ENCODE results near the gene H2AZ2.

H2AZ2 gene

GRCh38 chr7:44883961-44884620 lies 36.2 kb upstream of the H2AZ2 start:
- H3K4me2 ChIP-seq (ENCODE audit: low read length) = peak overlapping the region; percentile 94
- H2BK15ac ChIP-seq (replicated peaks; ENCODE audit: low read depth) = no peak overlapping the region
- H3K4me1 ChIP-seq (ENCODE audit: control insufficient read depth, low read depth, low read length) = peaks cover 16% of the 10 kb centered on the region
- no CpG with 5 or more reads among the region's 24 CpGs for WGBS (ENCODE audit: extremely low coverage, insufficient coverage, low lambda C conversion rate)
- H3K36me3 ChIP-seq (ENCODE audit: control insufficient read depth, insufficient read depth, low read length) = no peaks in the 10 kb centered on the region
- no peak overlapping the region for H2BK5ac ChIP-seq (ENCODE audit: low read length)
- H4K8ac ChIP-seq (ENCODE audit: low read depth, low read length) = no peak overlapping the region
- H3K23ac ChIP-seq (ENCODE audit: low read length) = no peak overlapping the region
- no peak overlapping the region for H2AK5ac ChIP-seq (ENCODE audit: low read length)
- H3K79me1 ChIP-seq (ENCODE audit: low read length) = peaks cover 19% of the 10 kb centered on the region
- peak overlapping the region; percentile 77 for H3K18ac ChIP-seq (ENCODE audit: low read length)
- peak overlapping the region; percentile 85 for H3K4me3 ChIP-seq (ENCODE audit: low read length)
- H3K56ac ChIP-seq (ENCODE audit: low read length) = peak overlapping the region; percentile 93
- peak overlapping the region; percentile 88 for H3K9ac ChIP-seq (ENCODE audit: low read length)
- no peak overlapping the region for H2BK120ac ChIP-seq (ENCODE audit: low read depth, low read length)
- DNase-seq = peak; percentile 21
- H3K79me2 ChIP-seq (ENCODE audit: control insufficient read depth, insufficient read depth, low read length) = peaks cover 34% of the 10 kb centered on the region
- no peak overlapping the region for H3K27ac ChIP-seq (ENCODE audit: low read depth, low read length)
- H4K5ac ChIP-seq (ENCODE audit: low read length) = no peak overlapping the region
- no peaks in the 10 kb centered on the region for H3K27me3 ChIP-seq (ENCODE audit: insufficient read depth, low read length, poor library complexity)
- peak overlapping the region; percentile 73 for H3K4ac ChIP-seq (ENCODE audit: low read depth, low read length)

- H3K9ac ChIP-seq (ENCODE audit: low read length) = peak overlapping the region; percentile 28
- H2BK15ac ChIP-seq (replicated peaks; ENCODE audit: low read depth) = no peak overlapping the region
- H3K4me3 ChIP-seq (ENCODE audit: low read length) = no peak overlapping the region
- no peak overlapping the region for H3K4ac ChIP-seq (ENCODE audit: low read depth, low read length)
- no peak overlapping the region for H2BK5ac ChIP-seq (ENCODE audit: low read length)
- no peaks in the 10 kb centered on the region for H3K36me3 ChIP-seq (ENCODE audit: control insufficient read depth, insufficient read depth, low read length)
- H3K23ac ChIP-seq (ENCODE audit: low read length) = no peak overlapping the region
- H2BK120ac ChIP-seq (ENCODE audit: low read depth, low read length) = no peak overlapping the region
- H3K27me3 ChIP-seq (ENCODE audit: insufficient read depth, low read length, poor library complexity) = no peaks in the 10 kb centered on the region
- no peak overlapping the region for H2AK5ac ChIP-seq (ENCODE audit: low read length)
- no peak overlapping the region for H4K5ac ChIP-seq (ENCODE audit: low read length)
- no peak overlapping the region for H4K8ac ChIP-seq (ENCODE audit: low read depth, low read length)
- H3K18ac ChIP-seq (ENCODE audit: low read length) = no peak overlapping the region
- H3K27ac ChIP-seq (ENCODE audit: low read depth, low read length) = no peak overlapping the region
- peaks cover 19% of the 10 kb centered on the region for H3K79me1 ChIP-seq (ENCODE audit: low read length)
- H3K79me2 ChIP-seq (ENCODE audit: control insufficient read depth, insufficient read depth, low read length) = peaks cover 34% of the 10 kb centered on the region
- WGBS (ENCODE audit: extremely low coverage, insufficient coverage, low lambda C conversion rate) = no CpG with 5 or more reads among the region's 3 CpGs
- no peak for DNase-seq
- H3K4me1 ChIP-seq (ENCODE audit: control insufficient read depth, low read depth, low read length) = peaks cover 16% of the 10 kb centered on the region
- H3K56ac ChIP-seq (ENCODE audit: low read length) = no peak overlapping the region
- H3K4me2 ChIP-seq (ENCODE audit: low read length) = peak overlapping the region; percentile 21
Observed at GRCh38 chr7:44882899-44883298, 35.0 kb upstream of the H2AZ2 start.

GRCh38 chr7:44881610-44882009 lies 33.7 kb upstream of the H2AZ2 start:
- Histone ChIP-seq H3K56ac (ENCODE audit: low read length) (no peak overlapping the region), H2BK15ac (replicated peaks; ENCODE audit: low read depth) (no peak overlapping the region), H3K4me1 (ENCODE audit: control insufficient read depth, low read depth, low read length) (peaks cover 16% of the 10 kb centered on the region), H3K4me2 (ENCODE audit: low read length) (peak overlapping the region; percentile 30), H3K27ac (ENCODE audit: low read depth, low read length) (no peak overlapping the region), H2BK5ac (ENCODE audit: low read length) (no peak overlapping the region), H3K9ac (ENCODE audit: low read length) (peak overlapping the region; percentile 45), H3K36me3 (ENCODE audit: control insufficient read depth, insufficient read depth, low read length) (no peaks in the 10 kb centered on the region), H2BK120ac (ENCODE audit: low read depth, low read length) (no peak overlapping the region), H2AK5ac (ENCODE audit: low read length) (no peak overlapping the region), H3K4ac (ENCODE audit: low read depth, low read length) (no peak overlapping the region), H3K4me3 (ENCODE audit: low read length) (peak overlapping the region; percentile 8), H3K27me3 (ENCODE audit: insufficient read depth, low read length, poor library complexity) (no peaks in the 10 kb centered on the region), H3K23ac (ENCODE audit: low read length) (no peak overlapping the region), H4K8ac (ENCODE audit: low read depth, low read length) (no peak overlapping the region), H3K79me2 (ENCODE audit: control insufficient read depth, insufficient read depth, low read length) (peaks cover 34% of the 10 kb centered on the region), H3K18ac (ENCODE audit: low read length) (no peak overlapping the region), H4K5ac (ENCODE audit: low read length) (no peak overlapping the region), H3K79me1 (ENCODE audit: low read length) (peaks cover 19% of the 10 kb centered on the region)
- no peak for DNase-seq

- Histone ChIP-seq H3K27me3 (ENCODE audit: insufficient read depth, low read length, poor library complexity) (no peaks in the 10 kb centered on the region), H3K79me2 (ENCODE audit: control insufficient read depth, insufficient read depth, low read length) (peaks cover 34% of the 10 kb centered on the region), H3K36me3 (ENCODE audit: control insufficient read depth, insufficient read depth, low read length) (no peaks in the 10 kb centered on the region), H3K4me3 (ENCODE audit: low read length) (no peak overlapping the region), H2BK5ac (ENCODE audit: low read length) (no peak overlapping the region), H3K4me1 (ENCODE audit: control insufficient read depth, low read depth, low read length) (peaks cover 16% of the 10 kb centered on the region), H3K23ac (ENCODE audit: low read length) (no peak overlapping the region), H2BK120ac (ENCODE audit: low read depth, low read length) (no peak overlapping the region), H3K4me2 (ENCODE audit: low read length) (no peak overlapping the region), H3K56ac (ENCODE audit: low read length) (no peak overlapping the region), H4K5ac (ENCODE audit: low read length) (no peak overlapping the region), H3K4ac (ENCODE audit: low read depth, low read length) (no peak overlapping the region), H4K8ac (ENCODE audit: low read depth, low read length) (no peak overlapping the region), H3K9ac (ENCODE audit: low read length) (peak overlapping the region; percentile 25), H3K18ac (ENCODE audit: low read length) (no peak overlapping the region), H3K79me1 (ENCODE audit: low read length) (peaks cover 19% of the 10 kb centered on the region), H2BK15ac (replicated peaks; ENCODE audit: low read depth) (no peak overlapping the region), H2AK5ac (ENCODE audit: low read length) (no peak overlapping the region), H3K27ac (ENCODE audit: low read depth, low read length) (no peak overlapping the region)
- DNase-seq = no peak
- no CpG with 5 or more reads among the region's 1 CpG for whole genome bisulfite sequencing (ENCODE audit: extremely low coverage, insufficient coverage, low lambda C conversion rate)
Observed at GRCh38 chr7:44881066-44881600, 33.2 kb upstream of the H2AZ2 start.

GRCh38 chr7:44880317-44881018 lies 32.6 kb upstream of the H2AZ2 start:
- Histone ChIP-seq H3K79me1 (ENCODE audit: low read length) (peaks cover 19% of the 10 kb centered on the region), H3K79me2 (ENCODE audit: control insufficient read depth, insufficient read depth, low read length) (peaks cover 34% of the 10 kb centered on the region), H3K36me3 (ENCODE audit: control insufficient read depth, insufficient read depth, low read length) (no peaks in the 10 kb centered on the region), H3K27ac (ENCODE audit: low read depth, low read length) (no peak overlapping the region), H3K56ac (ENCODE audit: low read length) (peak overlapping the region; percentile 46), H2BK15ac (replicated peaks; ENCODE audit: low read depth) (no peak overlapping the region), H3K23ac (ENCODE audit: low read length) (no peak overlapping the region), H3K9ac (ENCODE audit: low read length) (no peak overlapping the region), H4K8ac (ENCODE audit: low read depth, low read length) (no peak overlapping the region), H3K4me3 (ENCODE audit: low read length) (no peak overlapping the region), H3K4me2 (ENCODE audit: low read length) (no peak overlapping the region), H3K18ac (ENCODE audit: low read length) (no peak overlapping the region), H4K5ac (ENCODE audit: low read length) (no peak overlapping the region), H2BK5ac (ENCODE audit: low read length) (no peak overlapping the region), H3K4ac (ENCODE audit: low read depth, low read length) (no peak overlapping the region), H2BK120ac (ENCODE audit: low read depth, low read length) (no peak overlapping the region), H3K27me3 (ENCODE audit: insufficient read depth, low read length, poor library complexity) (no peaks in the 10 kb centered on the region), H3K4me1 (ENCODE audit: control insufficient read depth, low read depth, low read length) (peaks cover 14% of the 10 kb centered on the region), H2AK5ac (ENCODE audit: low read length) (no peak overlapping the region)
- no CpG with 5 or more reads among the region's 4 CpGs for WGBS (ENCODE audit: extremely low coverage, insufficient coverage, low lambda C conversion rate)
- DNase-seq = no peak
